HepG2 (cell line): ENCODE data around the gene KCND1. TPM values are rescaled to one million over a fixed set of nuclear protein-coding genes. Genes with fewer than 3 reads are reported as not detected.
A peak's percentile ranks its signal among the peaks of the same experiment; 100 is the strongest.

Experiments used
- AKAP8 ChIP-seq: sonication (generic); formaldehyde crosslinking; IDR thresholded peaks from 2 replicates; pipeline ENCODE4 v1.5.1; 2020; ENCODE audit warnings: mild to moderate bottlenecking, missing genetic modification reagents
- CCDC6 ChIP-seq: sonication (generic); formaldehyde crosslinking; IDR thresholded peaks from 2 replicates; pipeline ENCODE4 v1.8.1; 2022; ENCODE audit warnings: mild to moderate bottlenecking, missing genetic modification reagents, moderate library complexity
- GABPA ChIP-seq, 2 experiments: IDR thresholded peaks; 2 replicates each; pipeline ENCODE4 v1.6.1; 2011 to 2016; ENCODE audit warnings: low read depth in 2 of 2, low read length in 1 of 2, missing biosample characterization in 1 of 2, missing genetic modification characterization in 1 of 2
- KDM1A ChIP-seq: IDR thresholded peaks from 2 replicates; pipeline ENCODE4 v1.6.1; 2016; ENCODE audit warnings: missing compliant biosample characterization
- polyA plus RNA-seq, 8 experiments: library from polyadenylated mRNA; depleted of rRNA in 3 of 8; stranded (reverse) in 7 of 8; unstranded in 1 of 8; fragments of >200 nt; fragmentation: Illumina TruSeq in 4 of 8; extraction: Trizol in 4 of 8; gene quantifications; 2 replicates each; pipeline versions ENCODE4 v1.2.1 to v1.2.3, GENCODE V29; 2011 to 2016; ENCODE audit warnings: low read depth in 4 of 8, missing spikeins in 1 of 8, mixed read lengths in 1 of 8; ENCODE audit not compliant: insufficient read depth in 1 of 8
- total RNA-seq, 5 experiments: library from RNA; depleted of rRNA; stranded (reverse); fragments of >200 nt; fragmentation: Illumina TruSeq; extraction: Trizol; gene quantifications; 2 replicates each; pipeline ENCODE4 v1.2.3, GENCODE V29; 2016; ENCODE audit warnings: low read depth in 1 of 5
- TF ChIP-seq, protein P1 (sequence below): sonication (generic); formaldehyde crosslinking; IDR thresholded peaks from 2 replicates; pipeline ENCODE4 v1.8.0; 2023; ENCODE audit warnings: mild to moderate bottlenecking, missing genetic modification reagents
- TF ChIP-seq, protein P2 (sequence below): sonication (generic); formaldehyde crosslinking; IDR thresholded peaks from 2 replicates; pipeline ENCODE4 v1.5.0; 2020; ENCODE audit warnings: missing genetic modification reagents
- TF ChIP-seq, protein P3 (sequence below): sonication (generic); formaldehyde crosslinking; IDR thresholded peaks from 2 replicates; pipeline ENCODE4 v1.5.0; 2020; ENCODE audit warnings: mild to moderate bottlenecking, missing genetic modification reagents, borderline replicate concordance
- TF ChIP-seq, protein P4 (sequence below): sonication (generic); formaldehyde crosslinking; IDR thresholded peaks from 2 replicates; pipeline ENCODE4 v1.4.0; 2020; ENCODE audit warnings: missing genetic modification reagents, borderline replicate concordance
- TF ChIP-seq, protein P5 (sequence below): sonication (generic); formaldehyde crosslinking; IDR thresholded peaks from 2 replicates; pipeline ENCODE4 v1.4.0; 2020; ENCODE audit warnings: missing genetic modification reagents

Gene KCND1
- total and polyA plus RNA-seq, 2 of the 13 experiments (the other 11 are each of a cell fraction or from before 2014, with no cell fraction given) = 0.07 to 0.30 TPM

DNA sequence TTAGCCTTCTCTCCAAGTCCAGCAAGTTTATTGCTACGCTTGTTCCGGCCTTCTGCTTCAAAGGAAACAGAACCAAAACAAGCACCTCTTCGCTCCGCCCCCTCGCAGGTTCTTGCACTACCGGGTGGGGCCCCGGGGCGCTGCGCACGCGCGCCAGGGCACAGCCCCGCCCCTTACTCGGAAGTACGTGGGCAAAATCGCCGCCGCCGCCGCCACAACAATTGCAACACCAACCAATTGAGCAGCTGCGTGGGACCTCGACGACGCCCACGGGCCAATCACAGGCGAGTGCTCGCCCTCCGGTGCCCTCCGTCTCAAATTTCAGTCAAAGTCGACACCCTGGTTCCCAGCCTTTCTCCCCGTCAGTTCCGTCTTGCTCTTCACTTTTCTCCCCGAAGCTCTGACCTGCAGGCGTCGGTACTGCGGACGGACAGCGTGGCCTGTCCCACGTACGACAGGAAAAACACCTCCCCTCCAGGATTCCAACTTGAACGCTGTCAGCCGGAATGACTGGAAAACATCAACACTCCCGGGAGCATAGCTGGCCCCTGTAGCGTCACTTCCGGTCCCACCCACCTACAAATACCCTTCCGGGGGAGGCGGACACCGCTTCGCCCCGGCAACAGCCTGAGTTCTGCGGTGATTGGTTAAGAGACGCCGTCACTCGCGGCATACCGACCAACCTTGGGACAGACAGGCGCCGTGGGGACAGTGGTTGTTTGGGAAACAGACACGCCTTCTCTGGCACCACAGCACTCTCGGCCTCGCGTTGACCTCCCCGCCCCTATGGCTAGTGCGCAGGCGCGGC, 13.6 kb downstream of the KCND1 start (continued):
- TF ChIP-seq, protein P1, sequence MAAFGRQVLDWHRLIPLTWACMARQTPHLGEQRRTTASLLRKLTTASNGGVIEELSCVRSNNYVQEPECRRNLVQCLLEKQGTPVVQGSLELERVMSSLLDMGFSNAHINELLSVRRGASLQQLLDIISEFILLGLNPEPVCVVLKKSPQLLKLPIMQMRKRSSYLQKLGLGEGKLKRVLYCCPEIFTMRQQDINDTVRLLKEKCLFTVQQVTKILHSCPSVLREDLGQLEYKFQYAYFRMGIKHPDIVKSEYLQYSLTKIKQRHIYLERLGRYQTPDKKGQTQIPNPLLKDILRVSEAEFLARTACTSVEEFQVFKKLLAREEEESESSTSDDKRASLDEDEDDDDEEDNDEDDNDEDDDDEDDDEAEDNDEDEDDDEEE = no peak
- TF ChIP-seq GABPA (IDR thresholded peaks at IDR 0.05; ENCODE audit: low read depth, low read length) (no peak), GABPA (CRISPR knock-in tag; IDR thresholded peaks at IDR 0.05; ENCODE audit: low read depth) (peak; percentile 95), CCDC6 (CRISPR knock-in tag) (no peak), KDM1A (CRISPR knock-in tag) (no peak), AKAP8 (CRISPR knock-in tag) (no peak)
- TF ChIP-seq, protein P2, sequence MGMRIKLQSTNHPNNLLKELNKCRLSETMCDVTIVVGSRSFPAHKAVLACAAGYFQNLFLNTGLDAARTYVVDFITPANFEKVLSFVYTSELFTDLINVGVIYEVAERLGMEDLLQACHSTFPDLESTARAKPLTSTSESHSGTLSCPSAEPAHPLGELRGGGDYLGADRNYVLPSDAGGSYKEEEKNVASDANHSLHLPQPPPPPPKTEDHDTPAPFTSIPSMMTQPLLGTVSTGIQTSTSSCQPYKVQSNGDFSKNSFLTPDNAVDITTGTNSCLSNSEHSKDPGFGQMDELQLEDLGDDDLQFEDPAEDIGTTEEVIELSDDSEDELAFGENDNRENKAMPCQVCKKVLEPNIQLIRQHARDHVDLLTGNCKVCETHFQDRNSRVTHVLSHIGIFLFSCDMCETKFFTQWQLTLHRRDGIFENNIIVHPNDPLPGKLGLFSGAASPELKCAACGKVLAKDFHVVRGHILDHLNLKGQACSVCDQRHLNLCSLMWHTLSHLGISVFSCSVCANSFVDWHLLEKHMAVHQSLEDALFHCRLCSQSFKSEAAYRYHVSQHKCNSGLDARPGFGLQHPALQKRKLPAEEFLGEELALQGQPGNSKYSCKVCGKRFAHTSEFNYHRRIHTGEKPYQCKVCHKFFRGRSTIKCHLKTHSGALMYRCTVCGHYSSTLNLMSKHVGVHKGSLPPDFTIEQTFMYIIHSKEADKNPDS = no peak
- TF ChIP-seq, protein P3, sequence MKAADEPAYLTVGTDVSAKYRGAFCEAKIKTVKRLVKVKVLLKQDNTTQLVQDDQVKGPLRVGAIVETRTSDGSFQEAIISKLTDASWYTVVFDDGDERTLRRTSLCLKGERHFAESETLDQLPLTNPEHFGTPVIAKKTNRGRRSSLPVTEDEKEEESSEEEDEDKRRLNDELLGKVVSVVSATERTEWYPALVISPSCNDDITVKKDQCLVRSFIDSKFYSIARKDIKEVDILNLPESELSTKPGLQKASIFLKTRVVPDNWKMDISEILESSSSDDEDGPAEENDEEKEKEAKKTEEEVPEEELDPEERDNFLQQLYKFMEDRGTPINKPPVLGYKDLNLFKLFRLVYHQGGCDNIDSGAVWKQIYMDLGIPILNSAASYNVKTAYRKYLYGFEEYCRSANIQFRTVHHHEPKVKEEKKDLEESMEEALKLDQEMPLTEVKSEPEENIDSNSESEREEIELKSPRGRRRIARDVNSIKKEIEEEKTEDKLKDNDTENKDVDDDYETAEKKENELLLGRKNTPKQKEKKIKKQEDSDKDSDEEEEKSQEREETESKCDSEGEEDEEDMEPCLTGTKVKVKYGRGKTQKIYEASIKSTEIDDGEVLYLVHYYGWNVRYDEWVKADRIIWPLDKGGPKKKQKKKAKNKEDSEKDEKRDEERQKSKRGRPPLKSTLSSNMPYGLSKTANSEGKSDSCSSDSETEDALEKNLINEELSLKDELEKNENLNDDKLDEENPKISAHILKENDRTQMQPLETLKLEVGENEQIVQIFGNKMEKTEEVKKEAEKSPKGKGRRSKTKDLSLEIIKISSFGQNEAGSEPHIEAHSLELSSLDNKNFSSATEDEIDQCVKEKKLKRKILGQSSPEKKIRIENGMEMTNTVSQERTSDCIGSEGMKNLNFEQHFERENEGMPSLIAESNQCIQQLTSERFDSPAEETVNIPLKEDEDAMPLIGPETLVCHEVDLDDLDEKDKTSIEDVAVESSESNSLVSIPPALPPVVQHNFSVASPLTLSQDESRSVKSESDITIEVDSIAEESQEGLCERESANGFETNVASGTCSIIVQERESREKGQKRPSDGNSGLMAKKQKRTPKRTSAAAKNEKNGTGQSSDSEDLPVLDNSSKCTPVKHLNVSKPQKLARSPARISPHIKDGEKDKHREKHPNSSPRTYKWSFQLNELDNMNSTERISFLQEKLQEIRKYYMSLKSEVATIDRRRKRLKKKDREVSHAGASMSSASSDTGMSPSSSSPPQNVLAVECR = peak; percentile 77; the same call in 1 of the 2 replicates
- TF ChIP-seq, protein P4, sequence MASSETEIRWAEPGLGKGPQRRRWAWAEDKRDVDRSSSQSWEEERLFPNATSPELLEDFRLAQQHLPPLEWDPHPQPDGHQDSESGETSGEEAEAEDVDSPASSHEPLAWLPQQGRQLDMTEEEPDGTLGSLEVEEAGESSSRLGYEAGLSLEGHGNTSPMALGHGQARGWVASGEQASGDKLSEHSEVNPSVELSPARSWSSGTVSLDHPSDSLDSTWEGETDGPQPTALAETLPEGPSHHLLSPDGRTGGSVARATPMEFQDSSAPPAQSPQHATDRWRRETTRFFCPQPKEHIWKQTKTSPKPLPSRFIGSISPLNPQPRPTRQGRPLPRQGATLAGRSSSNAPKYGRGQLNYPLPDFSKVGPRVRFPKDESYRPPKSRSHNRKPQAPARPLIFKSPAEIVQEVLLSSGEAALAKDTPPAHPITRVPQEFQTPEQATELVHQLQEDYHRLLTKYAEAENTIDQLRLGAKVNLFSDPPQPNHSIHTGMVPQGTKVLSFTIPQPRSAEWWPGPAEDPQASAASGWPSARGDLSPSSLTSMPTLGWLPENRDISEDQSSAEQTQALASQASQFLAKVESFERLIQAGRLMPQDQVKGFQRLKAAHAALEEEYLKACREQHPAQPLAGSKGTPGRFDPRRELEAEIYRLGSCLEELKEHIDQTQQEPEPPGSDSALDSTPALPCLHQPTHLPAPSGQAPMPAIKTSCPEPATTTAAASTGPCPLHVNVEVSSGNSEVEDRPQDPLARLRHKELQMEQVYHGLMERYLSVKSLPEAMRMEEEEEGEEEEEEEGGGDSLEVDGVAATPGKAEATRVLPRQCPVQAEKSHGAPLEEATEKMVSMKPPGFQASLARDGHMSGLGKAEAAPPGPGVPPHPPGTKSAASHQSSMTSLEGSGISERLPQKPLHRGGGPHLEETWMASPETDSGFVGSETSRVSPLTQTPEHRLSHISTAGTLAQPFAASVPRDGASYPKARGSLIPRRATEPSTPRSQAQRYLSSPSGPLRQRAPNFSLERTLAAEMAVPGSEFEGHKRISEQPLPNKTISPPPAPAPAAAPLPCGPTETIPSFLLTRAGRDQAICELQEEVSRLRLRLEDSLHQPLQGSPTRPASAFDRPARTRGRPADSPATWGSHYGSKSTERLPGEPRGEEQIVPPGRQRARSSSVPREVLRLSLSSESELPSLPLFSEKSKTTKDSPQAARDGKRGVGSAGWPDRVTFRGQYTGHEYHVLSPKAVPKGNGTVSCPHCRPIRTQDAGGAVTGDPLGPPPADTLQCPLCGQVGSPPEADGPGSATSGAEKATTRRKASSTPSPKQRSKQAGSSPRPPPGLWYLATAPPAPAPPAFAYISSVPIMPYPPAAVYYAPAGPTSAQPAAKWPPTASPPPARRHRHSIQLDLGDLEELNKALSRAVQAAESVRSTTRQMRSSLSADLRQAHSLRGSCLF (CRISPR knock-in tag) = no peak
- TF ChIP-seq, protein P5, sequence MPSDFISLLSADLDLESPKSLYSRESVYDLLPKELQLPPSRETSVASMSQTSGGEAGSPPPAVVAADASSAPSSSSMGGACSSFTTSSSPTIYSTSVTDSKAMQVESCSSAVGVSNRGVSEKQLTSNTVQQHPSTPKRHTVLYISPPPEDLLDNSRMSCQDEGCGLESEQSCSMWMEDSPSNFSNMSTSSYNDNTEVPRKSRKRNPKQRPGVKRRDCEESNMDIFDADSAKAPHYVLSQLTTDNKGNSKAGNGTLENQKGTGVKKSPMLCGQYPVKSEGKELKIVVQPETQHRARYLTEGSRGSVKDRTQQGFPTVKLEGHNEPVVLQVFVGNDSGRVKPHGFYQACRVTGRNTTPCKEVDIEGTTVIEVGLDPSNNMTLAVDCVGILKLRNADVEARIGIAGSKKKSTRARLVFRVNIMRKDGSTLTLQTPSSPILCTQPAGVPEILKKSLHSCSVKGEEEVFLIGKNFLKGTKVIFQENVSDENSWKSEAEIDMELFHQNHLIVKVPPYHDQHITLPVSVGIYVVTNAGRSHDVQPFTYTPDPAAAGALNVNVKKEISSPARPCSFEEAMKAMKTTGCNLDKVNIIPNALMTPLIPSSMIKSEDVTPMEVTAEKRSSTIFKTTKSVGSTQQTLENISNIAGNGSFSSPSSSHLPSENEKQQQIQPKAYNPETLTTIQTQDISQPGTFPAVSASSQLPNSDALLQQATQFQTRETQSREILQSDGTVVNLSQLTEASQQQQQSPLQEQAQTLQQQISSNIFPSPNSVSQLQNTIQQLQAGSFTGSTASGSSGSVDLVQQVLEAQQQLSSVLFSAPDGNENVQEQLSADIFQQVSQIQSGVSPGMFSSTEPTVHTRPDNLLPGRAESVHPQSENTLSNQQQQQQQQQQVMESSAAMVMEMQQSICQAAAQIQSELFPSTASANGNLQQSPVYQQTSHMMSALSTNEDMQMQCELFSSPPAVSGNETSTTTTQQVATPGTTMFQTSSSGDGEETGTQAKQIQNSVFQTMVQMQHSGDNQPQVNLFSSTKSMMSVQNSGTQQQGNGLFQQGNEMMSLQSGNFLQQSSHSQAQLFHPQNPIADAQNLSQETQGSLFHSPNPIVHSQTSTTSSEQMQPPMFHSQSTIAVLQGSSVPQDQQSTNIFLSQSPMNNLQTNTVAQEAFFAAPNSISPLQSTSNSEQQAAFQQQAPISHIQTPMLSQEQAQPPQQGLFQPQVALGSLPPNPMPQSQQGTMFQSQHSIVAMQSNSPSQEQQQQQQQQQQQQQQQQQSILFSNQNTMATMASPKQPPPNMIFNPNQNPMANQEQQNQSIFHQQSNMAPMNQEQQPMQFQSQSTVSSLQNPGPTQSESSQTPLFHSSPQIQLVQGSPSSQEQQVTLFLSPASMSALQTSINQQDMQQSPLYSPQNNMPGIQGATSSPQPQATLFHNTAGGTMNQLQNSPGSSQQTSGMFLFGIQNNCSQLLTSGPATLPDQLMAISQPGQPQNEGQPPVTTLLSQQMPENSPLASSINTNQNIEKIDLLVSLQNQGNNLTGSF (CRISPR knock-in tag) = no peak
